GM23338 (cell line): ENCODE data around the gene MBLAC1. TPM values are rescaled to one million over a fixed set of nuclear protein-coding genes. Genes with fewer than 3 reads are reported as not detected.

ENCODE experiments used
- ATAC-seq: fragments of 200-7000 bp; cut with Tn5 transposase; 3 replicates; pipeline ENCODE4 v1.9.1; 2020
- DNase-seq: peaks from one replicate; pipeline ENCODE4 v3.0.0-alpha.2; 2015; ENCODE audit warnings: low spot score
- H2AFZ ChIP-seq: fragments of 200-600 bp; sonication (generic); 2 replicates; pipeline ENCODE4 v1.8.0; 2016; ENCODE audit warnings: antibody characterized with exemption, mild to moderate bottlenecking, moderate library complexity
- H3F3A ChIP-seq: fragments of 200-600 bp; sonication (generic); replicated peaks from 2 replicates; pipeline ENCODE4 v1.8.0; 2017; ENCODE audit warnings: antibody characterized with exemption, mixed run types, low read depth
- H3K27ac ChIP-seq: fragments of 200-600 bp; sonication (generic); 2 replicates; pipeline ENCODE4 v1.6.1; 2016; ENCODE audit warnings: low read depth
- H3K27me3 ChIP-seq: fragments of 200-600 bp; sonication (generic); 2 replicates; pipeline ENCODE4 v1.8.0; 2016; ENCODE audit warnings: mild to moderate bottlenecking, mixed run types, moderate library complexity; ENCODE audit not compliant: insufficient read depth
- H3K36me3 ChIP-seq: fragments of 200-600 bp; sonication (generic); 2 replicates; pipeline ENCODE4 v1.8.0; 2016; ENCODE audit warnings: mild to moderate bottlenecking; ENCODE audit not compliant: insufficient read depth
- H3K4me1 ChIP-seq: fragments of 200-600 bp; sonication (generic); 2 replicates; pipeline ENCODE4 v1.8.0; 2016; ENCODE audit warnings: mild to moderate bottlenecking, moderate library complexity; ENCODE audit not compliant: insufficient read depth
- H3K4me2 ChIP-seq: fragments of 200-600 bp; sonication (generic); 2 replicates; pipeline ENCODE4 v1.7.1; 2017; ENCODE audit warnings: mixed run types
- H3K4me3 ChIP-seq: fragments of 200-600 bp; sonication (generic); 2 replicates; pipeline ENCODE4 v1.6.1; 2016; ENCODE audit warnings: mixed run types
- H3K79me2 ChIP-seq: fragments of 200-600 bp; sonication (generic); replicated peaks from 2 replicates; pipeline ENCODE4 v1.8.0; 2017; ENCODE audit warnings: mild to moderate bottlenecking; ENCODE audit not compliant: insufficient read depth
- H3K9me2 ChIP-seq: fragments of 200-600 bp; sonication (generic); 2 replicates; pipeline ENCODE4 v1.8.0; 2017; ENCODE audit not compliant: insufficient read depth
- H4K20me1 ChIP-seq: fragments of 200-600 bp; sonication (generic); replicated peaks from 2 replicates; pipeline ENCODE4 v1.8.0; 2017; ENCODE audit warnings: mild to moderate bottlenecking; ENCODE audit not compliant: insufficient read depth
- H3K27ac Mint-ChIP-seq: 2 replicates; pipeline ENCODE4 v1.8.0; 2020; ENCODE audit warnings: inconsistent platforms, mild to moderate bottlenecking, moderate library complexity, mixed read lengths
- H3K27me3 Mint-ChIP-seq: 3 replicates; pipeline ENCODE4 v1.8.0; 2022; ENCODE audit warnings: low read depth, mild to moderate bottlenecking, moderate library complexity, mixed read lengths, inconsistent platforms; ENCODE audit not compliant: insufficient read depth, poor library complexity
- H3K36me3 Mint-ChIP-seq: 3 replicates; pipeline ENCODE4 v1.8.0; 2021; ENCODE audit warnings: low read depth, mild to moderate bottlenecking, inconsistent platforms, moderate library complexity, mixed read lengths
- H3K4me1 Mint-ChIP-seq: 3 replicates; pipeline ENCODE4 v1.8.0; 2020; ENCODE audit warnings: mild to moderate bottlenecking, inconsistent platforms, mixed read lengths
- H3K4me3 Mint-ChIP-seq: 3 replicates; pipeline ENCODE4 v1.8.0; 2021; ENCODE audit warnings: moderate library complexity, mild to moderate bottlenecking, inconsistent platforms, mixed read lengths
- H3K9me3 Mint-ChIP-seq: 3 replicates; pipeline ENCODE4 v1.8.0; 2020; ENCODE audit warnings: moderate library complexity, mild to moderate bottlenecking, inconsistent platforms, mixed read lengths
- CREB1 ChIP-seq: fragments of 250-450 bp; sonication (Bioruptor Pico); IDR thresholded peaks from 2 replicates; pipeline ENCODE4 v1.5.0; 2020; ENCODE audit warnings: low read depth, mild to moderate bottlenecking, moderate library complexity
- CTCF ChIP-seq, 2 experiments: fragments of 200-600 bp in 1 of 2; sonication (generic) in 1 of 2; conservative IDR thresholded peaks; 2 replicates each; pipeline versions ENCODE4 v1.5.1 to v1.6.1; 2016 to 2017; ENCODE audit warnings: antibody characterized with exemption in 2 of 2, low read depth in 2 of 2, mild to moderate bottlenecking in 2 of 2, moderate library complexity in 1 of 2
- ETS1 ChIP-seq: IDR thresholded peaks from 2 replicates; pipeline ENCODE4 v1.6.1; 2016; ENCODE audit warnings: antibody characterized with exemption
- EZH2 ChIP-seq: fragments of 200-600 bp; sonication (generic); IDR thresholded peaks from one replicate; pipeline ENCODE4 v1.8.0; 2017; ENCODE audit warnings: antibody characterized with exemption, mild to moderate bottlenecking, low read depth; ENCODE audit not compliant: unreplicated experiment
- EZH2phosphoT487 ChIP-seq: fragments of 200-600 bp; sonication (generic); IDR thresholded peaks from one replicate; pipeline ENCODE4 v1.8.1; 2018; ENCODE audit warnings: antibody characterized with exemption; ENCODE audit not compliant: unreplicated experiment
- JUNB ChIP-seq: IDR thresholded peaks from one replicate; pipeline ENCODE4 v1.6.1; 2016; ENCODE audit warnings: antibody characterized with exemption; ENCODE audit not compliant: unreplicated experiment
- NANOG ChIP-seq: IDR thresholded peaks from 2 replicates; pipeline ENCODE4 v1.6.1; 2016; ENCODE audit warnings: antibody characterized with exemption, borderline replicate concordance
- POLR2AphosphoS5 ChIP-seq: IDR thresholded peaks from 2 replicates; pipeline ENCODE4 v1.6.1; 2016; ENCODE audit warnings: antibody characterized with exemption, low read depth
- REST ChIP-seq: IDR thresholded peaks from one replicate; pipeline ENCODE4 v1.6.1; 2018; ENCODE audit warnings: antibody characterized with exemption; ENCODE audit not compliant: unreplicated experiment
- STAT1 ChIP-seq: IDR thresholded peaks from one replicate; pipeline ENCODE4 v1.6.1; 2016; ENCODE audit warnings: antibody characterized with exemption; ENCODE audit not compliant: unreplicated experiment
- ZNF114 ChIP-seq: fragments of 250-450 bp; sonication (Bioruptor Pico); IDR thresholded peaks from 2 replicates; pipeline ENCODE4 v1.5.0; 2020; ENCODE audit warnings: mild to moderate bottlenecking, moderate library complexity
- ZNF331 ChIP-seq: fragments of 250-450 bp; sonication (Bioruptor Pico); IDR thresholded peaks from 2 replicates; pipeline ENCODE4 v1.5.0; 2020; ENCODE audit warnings: low read depth, mild to moderate bottlenecking, moderate library complexity
- ZNF462 ChIP-seq: fragments of 250-450 bp; sonication (Bioruptor Pico); IDR thresholded peaks from 2 replicates; pipeline ENCODE4 v1.5.0; 2020; ENCODE audit warnings: mild to moderate bottlenecking, moderate library complexity
- polyA plus RNA-seq: library from polyadenylated mRNA; unstranded; fragments of >200 nt; fragmentation: Nextera tagmentation; extraction: Ambion mirVana; gene quantifications from 2 replicates; pipeline ENCODE4 v1.2.1, GENCODE V29; 2016
- total RNA-seq: library from RNA; depleted of rRNA; stranded (reverse); fragments of >200 nt; shearing (Covaris generic); gene quantifications from 2 replicates; pipeline ENCODE4 v1.2.3, GENCODE V29; 2014

The MBLAC1 gene
- total and polyA plus RNA-seq, 2 experiments from 2014 or later = 2.7 to 5.7 TPM

- no peak overlapping the region for H3K4me3 ChIP-seq
- peaks cover 8% of the 10 kb centered on the region for H3K4me1 ChIP-seq
- Mint-ChIP-seq H3K9me3 (no peaks in the 10 kb centered on the region; the same call in 2 of the 3 replicates), H3K27ac (no peak overlapping the region), H3K4me1 (peaks cover 8% of the 10 kb centered on the region; the same call in 2 of the 3 replicates), H3K27me3 (peaks cover 23% of the 10 kb centered on the region), H3K4me3 (no peak overlapping the region), H3K36me3 (peaks cover 16% of the 10 kb centered on the region; the same call in 2 of the 3 replicates)
- no peak overlapping the region for H2AFZ ChIP-seq
- H3K27ac ChIP-seq = no peak overlapping the region
- H4K20me1 ChIP-seq = no peaks in the 10 kb centered on the region; the same call in 1 of the 2 replicates
- ATAC-seq (no peak), DNase-seq (no peak)
- no peak for TF ChIP-seq NANOG
- TF ChIP-seq JUNB = no peak
- TF ChIP-seq ZNF462 (CRISPR knock-in tag) = no peak
- TF ChIP-seq STAT1 = no peak
- TF ChIP-seq ETS1 = no peak
- no peak for TF ChIP-seq CREB1 (CRISPR knock-in tag)
- TF ChIP-seq EZH2phosphoT487 = no peak
- no peak for TF ChIP-seq ZNF114 (CRISPR knock-in tag)
- TF ChIP-seq POLR2AphosphoS5 = no peak
- TF ChIP-seq ZNF331 (CRISPR knock-in tag) = no peak
- TF ChIP-seq CTCF (conservative IDR thresholded peaks at IDR 0.05; ENCODE audit: low read depth in 2 of 2) = no peak
- no peak for TF ChIP-seq REST
- no peak for TF ChIP-seq EZH2
- H3K36me3 ChIP-seq = no peaks in the 10 kb centered on the region
- no peak overlapping the region for H3K4me2 ChIP-seq
- no peaks in the 10 kb centered on the region for H3K9me2 ChIP-seq
- H3K27me3 ChIP-seq = no peaks in the 10 kb centered on the region
- H3K79me2 ChIP-seq = peaks cover 13% of the 10 kb centered on the region
- H3F3A ChIP-seq = peaks cover 34% of the 10 kb centered on the region
Observed at GRCh38 chr7:100122067-100122466, 4.7 kb upstream of the MBLAC1 start.
